Measurements from ENCODE around the gene SPATA2L. TPM values are rescaled to one million over a fixed set of nuclear protein-coding genes. Genes with fewer than 3 reads are reported as not detected.

SPATA2L gene
- total RNA-seq, 1 experiment from 2014 or later: 15.1 TPM

- DNase-seq (ENCODE audit: low read depth): no peak
Observed at GRCh38 chr16:89658221-89658879, 43.2 kb downstream of the SPATA2L start.

- DNase-seq (ENCODE audit: low read depth): peak; percentile 83
Observed at GRCh38 chr16:89657442-89658220, 43.9 kb downstream of the SPATA2L start, which contains the start of the genes CHMP1A and SPATA33. Gene CHMP1A (minus strand): TSS chr16:89657708. CDS start chr16:89657588, 120 bp downstream. Gene SPATA33 (plus strand): TSS chr16:89657836. CDS start chr16:89657912, 76 bp downstream.

- DNase-seq (ENCODE audit: low read depth): no peak
Observed at GRCh38 chr16:89656435-89657121, 44.9 kb downstream of the SPATA2L start.

DNA sequence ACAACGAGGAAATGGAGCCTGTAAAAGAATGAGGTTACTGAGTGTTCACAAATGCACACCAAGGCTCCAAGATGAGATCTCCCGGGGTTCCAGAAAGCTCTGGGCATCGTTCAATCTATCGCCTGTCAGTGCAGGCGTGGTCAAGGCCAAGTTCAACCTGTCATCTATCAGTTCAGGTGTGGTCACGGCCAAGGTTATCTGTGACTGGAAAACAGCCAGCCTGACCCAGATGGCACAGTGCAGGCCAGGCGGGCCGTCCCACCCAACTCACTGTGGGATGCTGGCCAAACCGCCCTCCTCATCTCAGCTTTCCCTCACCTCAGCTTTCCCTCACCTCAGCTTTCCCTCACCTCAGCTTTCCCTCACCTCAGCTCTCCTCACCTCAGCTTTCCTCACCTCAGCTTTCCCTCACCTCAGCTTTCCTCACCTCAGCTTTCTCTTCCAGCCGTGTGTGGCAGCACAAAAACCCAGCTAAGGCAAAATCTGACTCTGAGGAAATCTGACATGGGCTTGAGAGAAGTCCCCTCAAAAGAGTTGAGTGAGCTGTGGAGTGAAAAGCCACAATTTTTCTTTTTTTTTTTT, 46.4 kb downstream of the SPATA2L start:
- DNase-seq (ENCODE audit: low read depth): no peak

GRCh38 chr16:89653656-89654295, 47.7 kb downstream of the SPATA2L start:
- no peak for DNase-seq (ENCODE audit: low read depth)

DNA sequence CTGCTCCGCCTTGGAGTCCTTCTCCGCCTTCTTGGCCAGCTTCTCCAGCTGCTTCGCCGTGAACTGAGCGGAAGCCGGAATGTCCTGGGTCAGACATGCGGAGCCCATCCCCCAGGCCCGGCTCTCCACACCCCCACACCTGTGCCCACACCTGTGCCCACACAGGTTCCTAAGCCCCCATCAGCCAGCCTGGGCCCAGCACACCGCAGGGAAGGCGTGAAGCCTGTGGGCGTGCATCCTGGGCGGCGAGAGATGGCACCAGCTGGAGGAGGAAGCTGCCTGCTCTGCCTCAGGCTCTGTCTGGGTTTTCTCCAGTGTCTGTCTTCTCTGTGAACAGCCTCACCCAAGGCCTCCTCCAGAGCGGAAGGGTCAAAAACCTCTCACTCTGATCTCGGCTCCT, 49.9 kb downstream of the SPATA2L start:
- no peak for DNase-seq (ENCODE audit: low read depth)

DNA sequence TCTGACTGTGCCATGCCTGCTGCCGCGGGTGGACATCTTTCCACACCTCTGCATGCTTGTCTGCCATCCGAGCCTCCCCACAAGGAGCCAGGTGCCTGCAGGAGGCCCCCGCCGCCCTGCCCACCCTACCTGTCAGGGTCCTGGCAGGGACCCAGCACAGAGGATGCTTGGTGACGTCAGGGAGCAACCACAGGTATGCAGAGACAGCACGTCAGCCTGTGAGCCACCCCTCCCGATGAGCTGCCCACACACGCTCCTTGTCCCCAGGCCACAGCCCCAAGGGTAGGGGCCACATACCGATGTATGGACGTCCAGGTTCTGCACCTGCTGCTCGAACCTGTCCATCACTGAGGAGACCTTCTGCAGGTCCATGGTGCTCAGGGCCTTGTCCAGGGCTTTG, 54.6 kb downstream of the SPATA2L start:
- no peak for DNase-seq (ENCODE audit: low read depth)

Other genes starting within 250 kb of the SPATA2L start
- gene ANKRD11, start 211.1 kb downstream of the SPATA2L start, total RNA-seq (2014; rRNA removed; shearing (Covaris generic)): 62.6 and 79.1 TPM in 2 replicates
- gene SPG7, start 193.3 kb downstream of the SPATA2L start, total RNA-seq (2014; rRNA removed; shearing (Covaris generic)): 98.5 and 101 TPM in 2 replicates
- gene RPL13, start 141.0 kb downstream of the SPATA2L start, total RNA-seq (2014; rRNA removed; shearing (Covaris generic)): 4,778 and 6,062 TPM in 2 replicates
- 0.87 TPM in 1 of 2 replicates, not detected in the other for gene CPNE7, start 125.9 kb downstream of the SPATA2L start, total RNA-seq (2014; rRNA removed; shearing (Covaris generic))
- not detected in 2 replicates for gene DPEP1, start 88.1 kb downstream of the SPATA2L start, total RNA-seq (2014; rRNA removed; shearing (Covaris generic))
- gene CHMP1A, start 44.0 kb downstream of the SPATA2L start, total RNA-seq (2014; rRNA removed; shearing (Covaris generic)): 107 and 120 TPM in 2 replicates
- 5.4 and 5.6 TPM in 2 replicates for gene SPATA33, start 43.9 kb downstream of the SPATA2L start, total RNA-seq (2014; rRNA removed; shearing (Covaris generic))
- gene CDK10, start 15.0 kb downstream of the SPATA2L start, total RNA-seq (2014; rRNA removed; shearing (Covaris generic)): 39.2 and 44.5 TPM in 2 replicates
- 13.4 and 16.0 TPM in 2 replicates for gene VPS9D1, start 19.2 kb upstream of the SPATA2L start, total RNA-seq (2014; rRNA removed; shearing (Covaris generic))
- gene ZNF276, start 19.8 kb upstream of the SPATA2L start, total RNA-seq (2014; rRNA removed; shearing (Covaris generic)): 14.8 and 17.6 TPM in 2 replicates
- 45.4 and 60.1 TPM in 2 replicates for gene FANCA, start 114.9 kb upstream of the SPATA2L start, total RNA-seq (2014; rRNA removed; shearing (Covaris generic))
- gene SPIRE2, start 126.8 kb upstream of the SPATA2L start, total RNA-seq (2014; rRNA removed; shearing (Covaris generic)): 1.0 and 2.1 TPM in 2 replicates
- 106 and 117 TPM in 2 replicates for gene TCF25, start 171.9 kb upstream of the SPATA2L start, total RNA-seq (2014; rRNA removed; shearing (Covaris generic))
- gene MC1R, start 217.2 kb upstream of the SPATA2L start, total RNA-seq (2014; rRNA removed; shearing (Covaris generic)): 2.5 and 3.5 TPM in 2 replicates
- gene TUBB3, start 221.6 kb upstream of the SPATA2L start, total RNA-seq (2014; rRNA removed; shearing (Covaris generic)): 426 and 456 TPM in 2 replicates
- gene DEF8, start 247.1 kb upstream of the SPATA2L start, total RNA-seq (2014; rRNA removed; shearing (Covaris generic)): 76.6 and 88.1 TPM in 2 replicates